K562 (cell line): ENCODE results near the gene MPG. TPM values are rescaled to one million over a fixed set of nuclear protein-coding genes. Genes with fewer than 3 reads are reported as not detected.
A peak's percentile ranks its signal among the peaks of the same experiment; 100 is the strongest.

Source experiments
- ATAC-seq: fragments of 200-7000 bp; cut with Tn5 transposase; 3 replicates; pipeline ENCODE4 v1.9.1; 2020; ENCODE audit warnings: moderate library complexity
- BruUV-seq: library from RNA; stranded (reverse); fragments of 400-500 nt; replicated peaks from 2 replicates; lab custom pipeline; 2021; lab: Mats Ljungman, UMichigan
- CTCF ChIA-PET: fragments of 300-600 bp; formaldehyde crosslinking; extraction: SDS; loops from one replicate; lab custom pipeline; 2021; ENCODE audit warnings: low intra/inter-chr PET ratio; lab: Yijun Ruan, JAX
- POLR2A ChIA-PET: fragments of 300-600, 350-650 bp; sonication (Branson Sonifier 250); formaldehyde crosslinking; extraction: SDS; loops from one replicate; lab custom pipeline; 2021; ENCODE audit warnings: antibody characterized with exemption, inconsistent platforms; lab: Yijun Ruan, JAX
- DNase-seq, 4 experiments: peaks; one replicate each; pipeline versions ENCODE4 v3.0.0 to v3.0.0-alpha.2; 2011 to 2018; ENCODE audit warnings: low spot score in 3 of 4, mixed read lengths in 3 of 4; ENCODE audit errors: extremely low read depth in 1 of 4
- FAIRE-seq: peaks from 2 replicates; lab custom pipeline; 2011; peaks lifted over from hg19 to GRCh38; lab: Jason Lieb, UNC
- H2AFZ ChIP-seq: 2 replicates; pipeline ENCODE4 v1.6.0; 2011; ENCODE audit warnings: low read depth, low read length, control low read depth, inconsistent platforms
- H3K27ac ChIP-seq: fragments of 200-600 bp; 3 replicates; pipeline ENCODE4 v1.8.0; 2011; ENCODE audit warnings: low read depth, mild to moderate bottlenecking, control low read depth, inconsistent platforms, low read length, moderate library complexity, mixed read lengths; ENCODE audit errors: extremely low read depth
- H3K27me3 ChIP-seq, 2 experiments: fragments of 300-600 bp in 1 of 2; 2 replicates in 1 of 2; 3 replicates in 1 of 2; pipeline versions ENCODE4 v1.6.0 to v1.8.0; 2011; ENCODE audit warnings: inconsistent platforms in 2 of 2, low read length in 2 of 2, mild to moderate bottlenecking in 1 of 2, mixed read lengths in 1 of 2, moderate library complexity in 1 of 2; ENCODE audit not compliant: control insufficient read depth in 2 of 2, insufficient read depth in 2 of 2
- H3K36me3 ChIP-seq: fragments of 300-600 bp; 3 replicates; pipeline ENCODE4 v1.8.0; 2011; ENCODE audit warnings: mild to moderate bottlenecking, low read length, inconsistent platforms; ENCODE audit not compliant: control insufficient read depth, insufficient read depth
- H3K4me1 ChIP-seq, 2 experiments: fragments of 200-600 bp in 1 of 2; replicated peaks in 1 of 2; 2 replicates in 1 of 2; 3 replicates in 1 of 2; pipeline versions ENCODE4 v1.5.1 to v1.8.0; 2011; ENCODE audit warnings: inconsistent platforms in 2 of 2, low read length in 2 of 2, mild to moderate bottlenecking in 1 of 2, mixed read lengths in 1 of 2, moderate library complexity in 1 of 2; ENCODE audit not compliant: control insufficient read depth in 2 of 2, insufficient read depth in 2 of 2
- H3K4me2 ChIP-seq: 2 replicates; pipeline ENCODE4 v1.6.1; 2011; ENCODE audit warnings: low read length, control low read depth, inconsistent platforms, mixed read lengths; ENCODE audit not compliant: insufficient read depth
- H3K4me3 ChIP-seq: fragments of 200-600 bp; sonication (generic), shearing (Covaris generic); 2 replicates; pipeline ENCODE4 v1.5.1; 2016; ENCODE audit warnings: control low read depth, inconsistent platforms
- H3K79me2 ChIP-seq: fragments of 200-600 bp; 3 replicates; pipeline ENCODE4 v1.8.0; 2011; ENCODE audit warnings: low read length, inconsistent platforms; ENCODE audit not compliant: control insufficient read depth, insufficient read depth
- H3K9ac ChIP-seq, 2 experiments: 2 replicates each; pipeline versions ENCODE4 v1.6.0 to v1.6.1; 2011; ENCODE audit warnings: low read depth in 2 of 2, low read length in 2 of 2, control low read depth in 1 of 2, inconsistent platforms in 1 of 2, mild to moderate bottlenecking in 1 of 2, mixed read lengths in 1 of 2; ENCODE audit not compliant: insufficient read depth in 1 of 2
- H3K9me1 ChIP-seq: one replicate; pipeline ENCODE4 v1.6.0; 2011; ENCODE audit warnings: inconsistent platforms, mild to moderate bottlenecking, low read length, moderate library complexity; ENCODE audit not compliant: control insufficient read depth, insufficient read depth
- H3K9me3 ChIP-seq: replicated peaks from 2 replicates; pipeline ENCODE4 v1.5.1; 2011; ENCODE audit warnings: low read depth, low read length, inconsistent platforms; ENCODE audit not compliant: control insufficient read depth, insufficient read depth
- H4K20me1 ChIP-seq: replicated peaks from 2 replicates; pipeline ENCODE4 v1.6.1; 2011; ENCODE audit warnings: low read length, inconsistent platforms, mixed read lengths; ENCODE audit not compliant: control insufficient read depth, insufficient read depth
- AFF1 ChIP-seq, 2 experiments: fragments of 450-650 bp; IDR thresholded peaks; 2 replicates each; pipeline ENCODE4 v1.6.1; 2018; ENCODE audit warnings: mild to moderate bottlenecking in 2 of 2, low read depth in 1 of 2; ENCODE audit not compliant: partially characterized antibody in 2 of 2
- ARNT ChIP-seq, 2 experiments: fragments of 450-650 bp; IDR thresholded peaks; 2 replicates each; pipeline ENCODE4 v1.6.1; 2016; ENCODE audit warnings: mild to moderate bottlenecking in 1 of 2
- HDAC2 ChIP-seq: fragments of 450-650 bp; IDR thresholded peaks from 2 replicates; pipeline ENCODE4 v1.6.1; 2016; ENCODE audit warnings: mild to moderate bottlenecking
- HMBOX1 ChIP-seq: sonication (generic); IDR thresholded peaks from 2 replicates; pipeline ENCODE4 v1.6.1; 2016
- NCOA4 ChIP-seq: fragments of 450-650 bp; IDR thresholded peaks from 2 replicates; pipeline ENCODE4 v1.6.1; 2018; ENCODE audit warnings: mild to moderate bottlenecking; ENCODE audit not compliant: partially characterized antibody
- PCBP1 ChIP-seq: fragments of 200-400 bp; formaldehyde crosslinking; IDR thresholded peaks from 2 replicates; pipeline ENCODE4 v1.6.1; 2018; ENCODE audit warnings: mild to moderate bottlenecking, low read depth, low read length; ENCODE audit not compliant: poor library complexity, severe bottlenecking
- POLR2G ChIP-seq: fragments of 200-400 bp; formaldehyde crosslinking; IDR thresholded peaks from 2 replicates; pipeline ENCODE4 v1.6.1; 2017; ENCODE audit warnings: low read depth, mild to moderate bottlenecking, antibody characterized with exemption, low read length, moderate library complexity
- ZBTB49 ChIP-seq: sonication (generic); formaldehyde crosslinking; IDR thresholded peaks from 2 replicates; pipeline ENCODE4 v1.8.0; 2022; ENCODE audit warnings: missing genetic modification reagents, mild to moderate bottlenecking, borderline replicate concordance
- ZNF121 ChIP-seq: sonication (generic); formaldehyde crosslinking; conservative IDR thresholded peaks from 2 replicates; pipeline ENCODE4 v1.8.0; 2022; ENCODE audit warnings: missing genetic modification reagents
- ZNF644 ChIP-seq: fragments of 200-800 bp; sonication (Bioruptor generic); IDR thresholded peaks from 2 replicates; pipeline ENCODE4 v1.6.1; 2016; ENCODE audit warnings: low read depth, missing genetic modification characterization, missing compliant biosample characterization
- WGBS: fragments of 100-300 bp; shearing (Covaris generic); methylation state at CpG from one replicate; pipeline ENCODE4 v1.1.6; 2016; ENCODE audit warnings: low coverage, mixed read lengths; ENCODE audit not compliant: insufficient coverage; ENCODE audit errors: missing lambda C conversion rate; 5-methylcytosine and 5-hydroxymethylcytosine counted together
- in situ Hi-C: fragments of 300-500 bp; cut with MboI; formaldehyde crosslinking; loops from 4 replicates; pipeline ENCODE4 v1.15.0; 2018; ENCODE audit warnings: inconsistent platforms, mixed read lengths
- intact Hi-C: fragments of 100-400 bp; cut with micrococcal nuclease; formaldehyde crosslinking; loops from 2 replicates; pipeline ENCODE4 v1.14.2; 2022
- polyA plus RNA-seq, 8 experiments: library from polyadenylated mRNA; depleted of rRNA in 4 of 8; stranded (reverse) in 5 of 8; unstranded in 3 of 8; fragments of >200 nt; fragmentation: Nextera tagmentation in 2 of 8; fragmentation: Illumina TruSeq in 1 of 8; extraction: Ambion mirVana in 2 of 8; extraction: Trizol in 1 of 8; gene quantifications; 2 replicates each; pipeline versions ENCODE4 v1.2.1 to v1.2.3, GENCODE V29; 2011 to 2014; ENCODE audit warnings: inconsistent platforms in 1 of 8, missing spikeins in 1 of 8
- total RNA-seq, 7 experiments: library from RNA; depleted of rRNA in 6 of 7; stranded (reverse); fragments of >200 nt in 6 of 7; fragmentation: Illumina TruSeq in 2 of 7; extraction: Trizol in 2 of 7; gene quantifications; 2 replicates each; pipeline versions ENCODE4 v1.2.1 to v1.2.3, GENCODE V29; 2011 to 2021; ENCODE audit warnings: low replicate concordance in 1 of 7

MPG gene
- total and polyA plus RNA-seq, 9 of the 15 experiments (the other 6 are each of a cell fraction or from before 2014, with no cell fraction given): 0.42 to 226 (median 36.2) TPM

DNA sequence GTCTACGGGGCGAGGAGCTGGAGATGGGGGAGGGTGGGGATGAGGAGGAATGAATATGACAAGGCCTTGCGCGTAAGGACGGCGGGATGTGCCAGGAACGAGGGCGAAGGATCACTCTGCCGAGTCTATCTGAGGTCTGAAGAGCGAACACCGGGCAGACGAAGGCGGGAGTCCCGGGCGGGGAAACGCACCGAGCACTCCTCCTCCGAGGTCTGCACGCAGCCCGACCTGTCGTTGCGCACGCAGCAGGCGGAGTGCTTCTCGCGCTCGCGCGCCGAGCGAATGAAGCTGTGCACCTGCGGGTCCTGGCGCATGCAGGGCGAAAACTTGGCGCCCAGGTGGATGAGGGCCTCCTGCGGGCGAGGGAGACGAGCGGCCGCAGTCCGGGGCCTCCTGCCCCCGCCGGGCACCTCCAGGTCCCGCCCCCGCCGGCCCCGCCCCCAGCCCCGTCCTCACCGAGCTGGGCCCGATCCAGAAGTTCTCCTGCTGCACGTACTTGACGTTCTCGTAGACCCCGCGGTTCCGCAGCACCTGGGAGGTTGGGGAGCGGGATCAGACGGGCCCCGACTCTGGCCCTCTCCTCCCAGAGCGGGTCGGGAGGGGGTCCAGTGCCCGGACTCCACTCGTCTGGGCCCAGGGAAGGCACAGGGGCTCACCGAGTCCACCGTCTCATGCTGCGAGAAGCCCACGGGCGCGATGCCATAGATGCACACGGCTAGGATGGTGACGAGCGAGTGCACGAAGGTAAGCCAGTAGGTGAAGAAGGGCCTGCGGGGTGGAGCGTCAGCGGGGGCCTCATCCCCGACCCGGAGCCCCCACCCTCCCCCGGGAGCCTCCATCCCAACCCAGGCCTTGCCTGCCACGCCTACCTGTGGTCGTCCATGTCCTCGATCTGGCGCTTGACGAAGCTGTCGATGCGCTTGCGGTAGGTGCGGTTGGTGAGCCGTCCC, 16.8 kb upstream of the MPG start:
- in situ Hi-C loops (no loop called here), intact Hi-C loops (no loop called here)
- FAIRE-seq (no peak), ATAC-seq (no peak), DNase-seq (no peak)
- Histone ChIP-seq H3K27me3 (no peaks in the 10 kb centered on the region), H3K4me3 (no peak overlapping the region), H3K36me3 (peaks cover 31% of the 10 kb centered on the region), H3K4me1 (peaks cover 0 to 38% of the 10 kb centered on the region in 2 experiments; a peak in 3 of 5 replicates), H2AFZ (no peak overlapping the region), H3K79me2 (no peaks in the 10 kb centered on the region), H3K9ac (no peak overlapping the region; a peak in 1 of 4 replicates), H3K27ac (no peak overlapping the region), H3K4me2 (no peak overlapping the region), H3K9me3 (no peaks in the 10 kb centered on the region), H3K9me1 (peaks cover 2% of the 10 kb centered on the region), H4K20me1 (no peaks in the 10 kb centered on the region; the same call in 1 of the 2 replicates)
- ChIA-PET CTCF (no interaction called here), POLR2A (interaction anchor here (0.6 to 2.1 kb wide), 2 partner anchors 10 to 251 kb away, joined by 3 to 18 read pairs; partner anchors contain the start of gene RHBDF1)
- WGBS: 85% methylated on average over 45 of the region's 89 CpGs
- TF ChIP-seq HMBOX1 (no peak), NCOA4 (no peak), AFF1 (IDR thresholded peaks at IDR 0.05; ENCODE audit: low read depth in 1 of 2, partially characterized antibody in 2 of 2) (no peak), PCBP1 (peak; percentile 8), ZBTB49 (no peak), HDAC2 (no peak), ZNF121 (CRISPR knock-in tag) (no peak), ZNF644 (no peak), ARNT (IDR thresholded peaks at IDR 0.05) (no peak), POLR2G (0 out of 2 replicates have a peak, but pooled peaks have one; percentile 10)
- no TSS peak for BruUV-seq
